Vagina (tissue), 2 donors: ENCODE measurements around the gene SLC48A1. TPM values are rescaled to one million over a fixed set of nuclear protein-coding genes. Genes with fewer than 3 reads are reported as not detected.

Experiments used
- DNase-seq, 2 donors: peaks; one replicate each; pipeline ENCODE4 v3.0.0-alpha.2; 2017; ENCODE audit errors: extremely low spot score in 2 of 2
- H3K27ac ChIP-seq: fragments of 200-600 bp; sonication (generic); one replicate; pipeline ENCODE4 v1.5.1; 2019
- H3K27me3 ChIP-seq: fragments of 200-600 bp; sonication (generic); one replicate; pipeline ENCODE4 v1.5.1; 2019
- H3K36me3 ChIP-seq, 2 donors: fragments of 200-600 bp; sonication (generic); one replicate each; pipeline ENCODE4 v1.5.1; 2017 to 2019
- H3K4me1 ChIP-seq: fragments of 200-600 bp; sonication (generic); one replicate; pipeline ENCODE4 v1.5.1; 2019
- H3K4me3 ChIP-seq, 2 donors: fragments of 200-600 bp; sonication (generic); 1 replicate in 1 of 2; 2 replicates in 1 of 2; pipeline ENCODE4 v1.5.1; 2016 to 2019
- H3K9me3 ChIP-seq: fragments of 200-600 bp; sonication (generic); one replicate; pipeline ENCODE4 v1.5.1; 2019
- CTCF ChIP-seq, 3 experiments: fragments of 450-650 bp in 2 of 3; fragments of 200-600 bp in 1 of 3; sonication (generic) in 1 of 3; IDR thresholded peaks; one replicate each; pipeline ENCODE4 v1.5.1; 2017 to 2019; ENCODE audit warnings: antibody characterized with exemption in 3 of 3, mild to moderate bottlenecking in 2 of 3, moderate library complexity in 2 of 3
- POLR2A ChIP-seq, 2 donors: fragments of 450-650 bp; IDR thresholded peaks; one replicate each; pipeline ENCODE4 v1.6.1; 2017; ENCODE audit warnings: antibody characterized with exemption in 2 of 2, mild to moderate bottlenecking in 2 of 2, moderate library complexity in 2 of 2
- POLR2AphosphoS5 ChIP-seq, 2 donors: sonication (generic); formaldehyde crosslinking; IDR thresholded peaks; one replicate each; pipeline ENCODE4 v1.9.0; 2017; ENCODE audit warnings: antibody characterized with exemption in 2 of 2, mild to moderate bottlenecking in 2 of 2, low read depth in 1 of 2; ENCODE audit not compliant: insufficient read depth in 1 of 2
- intact Hi-C: fragments of 100-400 bp; cut with DNase I; formaldehyde crosslinking; loops from one replicate; pipeline ENCODE4 v1.15.1; 2023
- total RNA-seq: library from RNA; depleted of rRNA; stranded (reverse); fragments of >200 nt; gene quantifications from one replicate; pipeline ENCODE4 v1.2.3, GENCODE V29; 2016

Gene SLC48A1
- total RNA-seq, 1 donor from 2014 or later: 20.9 TPM

- peaks cover 36% of the 10 kb centered on the region for H3K4me1 ChIP-seq
- H3K9me3 ChIP-seq: no peaks in the 10 kb centered on the region
- H3K27me3 ChIP-seq: no peaks in the 10 kb centered on the region
- H3K27ac ChIP-seq: peak overlapping the region; percentile 70
- no peak for DNase-seq
- intact Hi-C loops: no loop called here
- peaks cover 7 to 55% of the 10 kb centered on the region in 2 donors for H3K36me3 ChIP-seq
- H3K4me3 ChIP-seq: no peak overlapping the region
- TF ChIP-seq POLR2A (IDR thresholded peaks at IDR 0.05) (no peak), POLR2AphosphoS5 (IDR thresholded peaks at IDR 0.05; ENCODE audit: insufficient read depth in 1 of 2, low read depth in 1 of 2) (no peak), CTCF (IDR thresholded peaks at IDR 0.05) (no peak)
Measured at GRCh38 chr12:47783821-47784819, 11.1 kb downstream of the SLC48A1 start.

- intact Hi-C loops: no loop called here
- H3K36me3 ChIP-seq: peaks cover 7 to 65% of the 10 kb centered on the region in 2 donors
- no peaks in the 10 kb centered on the region for H3K9me3 ChIP-seq
- no peak for DNase-seq
- peaks cover 30% of the 10 kb centered on the region for H3K4me1 ChIP-seq
- H3K27me3 ChIP-seq: no peaks in the 10 kb centered on the region
- H3K27ac ChIP-seq: no peak overlapping the region
- TF ChIP-seq POLR2AphosphoS5 (IDR thresholded peaks at IDR 0.05; ENCODE audit: insufficient read depth in 1 of 2, low read depth in 1 of 2) (peak in 1 of 2 donors; percentile 20), POLR2A (IDR thresholded peaks at IDR 0.05) (no peak)
- no peak overlapping the region for H3K4me3 ChIP-seq
Measured at GRCh38 chr12:47785036-47785886, 12.2 kb downstream of the SLC48A1 start.

- no peak overlapping the region for H3K4me3 ChIP-seq
- peak overlapping the region; percentile 49 for H3K27ac ChIP-seq
- intact Hi-C loops: no loop called here
- peaks cover 10 to 73% of the 10 kb centered on the region in 2 donors for H3K36me3 ChIP-seq
- no peaks in the 10 kb centered on the region for H3K27me3 ChIP-seq
- no peak for TF ChIP-seq CTCF (IDR thresholded peaks at IDR 0.05)
- TF ChIP-seq POLR2AphosphoS5 (IDR thresholded peaks at IDR 0.05; ENCODE audit: insufficient read depth in 1 of 2, low read depth in 1 of 2): no peak
- no peak for TF ChIP-seq POLR2A (IDR thresholded peaks at IDR 0.05)
- peaks cover 30% of the 10 kb centered on the region for H3K4me1 ChIP-seq
- H3K9me3 ChIP-seq: no peaks in the 10 kb centered on the region
- DNase-seq: no peak
Measured at GRCh38 chr12:47785887-47786661, 13.0 kb downstream of the SLC48A1 start.

GRCh38 chr12:47786662-47787280, 13.7 kb downstream of the SLC48A1 start:
- Histone ChIP-seq H3K4me3 (no peak overlapping the region), H3K9me3 (no peaks in the 10 kb centered on the region), H3K27ac (no peak overlapping the region), H3K36me3 (peaks cover 10 to 80% of the 10 kb centered on the region in 2 donors), H3K27me3 (no peaks in the 10 kb centered on the region), H3K4me1 (peaks cover 23% of the 10 kb centered on the region)
- intact Hi-C loops: no loop called here
- TF ChIP-seq CTCF (IDR thresholded peaks at IDR 0.05) (no peak), POLR2A (IDR thresholded peaks at IDR 0.05) (no peak), POLR2AphosphoS5 (IDR thresholded peaks at IDR 0.05; ENCODE audit: insufficient read depth in 1 of 2, low read depth in 1 of 2) (no peak)
- DNase-seq: no peak
